Muscle of arm (tissue), 14 donors: ENCODE results near the gene OR52L1. TPM values are rescaled to one million over a fixed set of nuclear protein-coding genes. Genes with fewer than 3 reads are reported as not detected.
"Not testable (repeated sequence)": the region's sequence is repeated elsewhere in the genome, so short reads cannot be mapped to it uniquely, and the experiment has no call there.

ENCODE experiments used
- DNase-seq: peaks from one replicate; pipeline ENCODE4 v3.0.0-alpha.2; 2013
- long read RNA-seq, 11 donors: transcript quantifications; one replicate each; lab custom pipeline, GENCODE V29; 2026
- polyA plus RNA-seq, 12 donors: library from polyadenylated mRNA; unstranded; fragments of 120-200 nt; gene quantifications; one replicate each; pipeline ENCODE4 v1.2.1, GENCODE V29; 2013; ENCODE audit not compliant: insufficient read length in 12 of 12

Gene OR52L1
- not detected for polyA plus RNA-seq
- long read RNA-seq, donor 1: 0 reads
- long read RNA-seq, donor 2: 0 reads
- long read RNA-seq, donor 3: 0 reads
- long read RNA-seq, donor 4: 0 reads
- long read RNA-seq, donor 5: 0 reads
- long read RNA-seq, donor 6: 0 reads
- long read RNA-seq, donor 7: 0 reads
- long read RNA-seq, donor 8: 0 reads
- long read RNA-seq, donor 9: 0 reads
- long read RNA-seq, donor 10: 0 reads
- long read RNA-seq, donor 11: 0 reads

DNA sequence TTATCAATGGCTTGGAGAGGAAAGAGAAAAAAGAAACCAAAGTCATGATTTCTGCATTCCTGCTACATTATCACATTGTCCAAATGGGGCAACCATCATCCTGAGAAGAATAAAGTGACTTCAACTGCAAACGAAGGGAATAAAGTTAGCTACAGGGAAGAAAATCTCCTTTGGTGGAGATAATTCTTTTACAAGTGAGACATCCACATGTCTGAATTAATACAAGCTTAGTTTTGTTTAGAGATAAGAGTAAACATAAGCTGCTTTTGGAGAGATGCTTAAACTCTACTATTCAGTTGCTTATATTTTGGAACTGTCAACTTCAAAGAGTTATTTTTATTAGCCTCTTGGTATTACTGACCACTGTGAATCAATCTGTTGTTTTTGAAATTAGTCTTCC is at the start of gene OR52L1:
Gene OR52L1 (minus strand): TSS at position 101 of the 400 bp plus-strand sequence. CDS start 55 bp downstream, at position 46.
- no peak for DNase-seq

DNA sequence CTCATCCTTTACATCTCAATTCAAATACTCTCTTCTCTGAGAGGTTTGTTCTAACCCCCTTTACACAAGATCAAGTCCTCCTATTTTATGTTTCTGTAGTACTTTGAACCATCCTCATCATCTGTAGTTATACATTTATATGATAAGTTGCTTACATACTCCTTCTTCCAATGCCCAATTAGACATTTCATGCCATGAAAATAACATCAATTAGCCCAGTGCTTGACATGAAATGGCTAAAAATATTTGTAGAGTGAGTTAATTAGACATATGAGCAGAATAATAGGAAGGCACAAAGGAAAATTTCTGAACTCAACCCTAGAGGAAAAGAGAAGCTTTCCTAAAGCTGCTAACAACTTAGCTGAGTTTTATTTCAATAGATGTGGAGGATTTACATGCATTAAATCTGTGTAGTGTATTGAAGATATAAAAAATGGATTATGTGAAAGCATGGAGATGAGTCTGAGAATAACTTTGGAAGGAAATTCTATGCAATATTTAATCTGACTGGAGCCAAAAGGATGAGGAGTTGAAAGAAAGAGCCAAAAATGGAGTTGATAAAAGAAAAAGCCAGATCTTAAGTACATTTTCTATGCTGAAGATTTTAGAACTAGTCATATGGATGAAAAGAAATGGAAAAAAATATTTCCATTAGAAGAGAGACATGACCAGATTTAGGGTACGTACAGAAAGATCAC is 44.1 kb upstream of the OR52L1 start, which contains the start of gene OR56A1:
Gene OR56A1 (minus strand): TSS at position 51 of the 698 bp plus-strand sequence. CDS start 3,066 bp downstream, outside the sequence.
- no peak for DNase-seq

DNA sequence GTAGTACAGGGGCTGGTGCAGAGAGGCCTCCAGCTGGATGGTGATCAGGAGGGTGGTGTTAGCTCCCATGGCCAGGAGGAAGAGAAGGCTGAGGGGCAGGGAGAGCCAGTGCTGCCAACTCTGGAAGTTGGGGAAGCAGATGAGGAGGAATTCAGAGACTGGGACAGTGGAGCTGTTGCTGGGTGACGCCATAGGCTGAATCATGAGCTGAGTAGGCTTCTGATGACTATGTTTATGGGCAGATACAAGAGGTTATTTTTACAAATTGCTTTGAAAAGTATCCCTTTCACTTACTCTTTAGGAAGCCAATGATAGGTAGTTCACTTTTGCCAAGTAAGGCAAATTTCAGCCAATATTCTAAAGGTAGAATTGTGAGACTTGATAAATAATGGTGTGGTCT is 40.7 kb upstream of the OR52L1 start:
- no peak for DNase-seq

DNA sequence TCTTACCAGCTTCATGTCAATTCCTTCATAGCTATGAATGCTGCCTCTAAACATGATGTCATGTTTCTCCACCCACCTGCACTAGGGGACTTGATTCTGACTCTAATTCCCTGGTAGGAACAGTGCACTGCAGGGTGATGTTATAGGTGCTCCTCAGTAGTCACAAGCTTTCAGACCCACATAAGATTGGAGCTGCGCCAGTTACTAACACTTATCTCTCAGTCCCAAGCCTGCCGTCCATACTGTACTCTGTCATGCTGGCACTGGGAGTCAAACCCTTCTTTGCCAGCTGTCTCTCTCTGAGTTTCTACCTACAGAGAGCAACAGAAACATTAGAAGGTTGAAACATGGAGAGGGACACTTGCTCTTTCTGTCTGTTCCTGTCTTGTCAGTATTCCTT is 38.3 kb upstream of the OR52L1 start:
- no peak for DNase-seq

DNA sequence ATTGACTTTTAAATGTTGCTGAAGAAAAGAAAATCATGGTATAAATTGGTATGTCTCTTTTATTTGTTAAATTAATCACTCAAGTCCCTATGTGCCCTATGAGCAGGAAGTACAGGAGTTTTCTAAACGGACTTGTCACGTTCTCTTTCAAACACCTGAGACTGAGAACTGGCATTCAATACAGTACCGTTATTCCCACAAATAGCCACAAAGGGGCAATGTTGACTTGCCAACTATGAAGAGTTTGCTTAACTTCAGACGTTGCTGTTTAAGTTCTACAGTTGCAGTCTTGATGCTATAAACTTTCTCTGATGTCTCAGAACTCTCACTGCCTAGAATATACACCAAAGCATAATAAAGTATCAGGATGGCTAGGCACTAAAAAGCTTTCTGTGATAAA is 36.2 kb upstream of the OR52L1 start:
- peak; percentile 1 for DNase-seq

DNA sequence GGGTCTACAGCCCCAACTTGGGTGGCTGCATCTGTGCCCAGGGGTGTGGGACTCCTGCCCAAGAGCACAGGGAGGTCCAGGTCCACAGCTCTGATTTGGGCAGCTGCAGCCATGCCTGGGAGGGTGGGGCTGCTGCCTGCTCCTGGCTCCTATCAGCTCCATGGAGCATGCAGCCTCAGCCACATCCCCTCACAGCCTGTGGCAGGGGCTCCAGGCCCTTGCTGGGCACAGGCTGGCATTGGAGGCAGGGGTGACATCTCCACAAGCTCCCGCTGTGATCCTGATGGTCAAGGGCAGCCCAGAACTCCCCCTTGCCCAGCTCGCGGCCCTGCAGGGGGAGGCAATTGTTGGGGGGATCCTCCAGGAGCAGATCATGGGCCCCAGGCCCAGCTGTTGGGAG is 26.3 kb upstream of the OR52L1 start:
- DNase-seq: no peak

DNA sequence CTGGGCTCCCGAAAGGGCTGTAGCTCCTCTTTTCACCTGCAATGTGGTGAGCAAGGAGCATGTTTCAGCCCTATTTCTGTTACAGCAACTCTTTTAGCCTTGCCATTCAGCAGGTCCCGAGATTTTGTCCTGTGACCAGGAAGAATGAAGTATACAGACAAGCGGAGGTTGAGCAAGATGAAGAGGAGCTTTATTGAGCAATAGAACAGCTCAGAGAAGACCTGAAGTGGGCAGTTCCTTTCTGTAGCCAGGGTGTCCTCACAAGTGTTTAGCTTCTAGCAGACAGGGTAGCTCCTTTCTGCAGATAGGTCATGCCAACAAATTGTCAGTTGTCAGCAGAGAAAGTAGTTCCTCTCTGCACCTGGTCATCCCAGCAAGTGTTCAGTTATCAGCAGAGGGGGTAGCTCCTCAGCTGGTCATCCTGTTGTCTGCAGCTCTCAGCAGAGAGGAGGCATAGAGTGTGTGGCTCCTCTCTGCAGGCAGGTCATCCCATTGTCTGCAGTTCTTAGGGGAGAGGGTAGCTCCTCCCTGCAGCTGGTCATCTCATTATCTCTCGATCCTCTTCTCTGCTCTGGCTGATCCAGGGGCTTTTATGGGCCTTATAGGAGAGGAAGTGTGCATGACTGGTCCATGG is 25.4 kb upstream of the OR52L1 start:
- DNase-seq: no peak

DNA sequence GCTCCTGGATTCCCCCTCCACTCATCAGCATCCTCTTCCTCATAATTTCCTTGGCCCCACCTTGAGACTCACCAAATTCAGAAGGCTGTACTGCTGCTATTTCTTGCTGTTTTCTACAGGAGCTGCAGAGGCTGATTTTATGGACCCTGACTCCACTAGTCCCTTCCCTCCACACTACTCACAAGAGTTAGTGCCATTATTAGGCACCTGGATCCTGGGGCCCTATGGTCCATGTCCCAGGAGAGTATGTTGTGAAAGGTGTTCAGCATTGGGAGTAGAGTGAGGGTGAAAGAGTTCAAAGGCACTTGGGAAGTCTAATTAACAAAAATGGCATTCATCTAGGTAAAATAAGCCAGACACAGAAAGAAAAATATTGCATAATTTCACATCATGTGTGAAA is 20.1 kb upstream of the OR52L1 start, which contains the start of gene OR56A4:
Gene OR56A4 (minus strand): TSS at position 101 of the 400 bp plus-strand sequence. CDS start 3,954 bp downstream, outside the sequence.
- DNase-seq: no peak

DNA sequence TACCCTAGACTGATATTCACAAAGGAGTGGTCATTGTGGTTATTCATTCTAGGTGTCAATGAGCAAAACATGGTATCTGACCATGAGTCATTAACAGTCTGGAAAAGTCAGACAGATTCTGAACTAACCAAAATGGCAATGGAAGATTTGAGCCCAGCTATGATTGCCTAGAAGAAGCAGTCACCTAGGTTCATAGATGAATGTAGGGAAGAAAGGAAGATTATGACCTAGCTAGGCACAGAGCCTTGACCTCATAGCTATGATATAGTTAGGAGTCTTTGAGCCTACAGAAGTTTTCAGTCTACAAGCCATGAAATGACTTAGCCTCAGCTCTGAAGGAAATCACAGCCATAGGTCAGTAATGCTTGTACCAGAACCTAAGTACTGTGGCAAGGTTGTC is 19.6 kb upstream of the OR52L1 start:
- DNase-seq: no peak

DNA sequence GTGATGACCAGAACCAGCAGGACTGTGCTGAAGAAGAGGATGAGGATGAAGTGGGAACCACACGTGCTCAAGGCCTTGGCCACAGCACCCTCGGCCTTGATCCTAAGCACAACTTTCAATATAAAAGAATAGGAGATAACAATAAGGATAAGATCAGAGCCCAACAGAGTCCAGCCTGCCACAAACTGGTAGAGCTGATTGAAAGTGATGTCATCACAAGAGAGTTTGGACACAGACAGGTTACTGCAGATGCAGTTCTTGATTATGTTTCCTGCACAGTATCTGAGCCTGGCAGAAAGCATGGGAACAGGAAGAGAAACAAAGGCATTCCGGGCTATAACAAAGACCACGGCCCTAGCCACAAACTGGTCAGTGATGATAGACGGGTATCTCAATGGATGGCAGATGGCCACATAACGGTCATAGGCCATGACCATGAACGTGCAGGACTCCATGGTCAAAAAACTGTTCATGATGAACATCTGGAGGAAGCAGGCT is 15.5 kb upstream of the OR52L1 start:
- DNase-seq: no peak

DNA sequence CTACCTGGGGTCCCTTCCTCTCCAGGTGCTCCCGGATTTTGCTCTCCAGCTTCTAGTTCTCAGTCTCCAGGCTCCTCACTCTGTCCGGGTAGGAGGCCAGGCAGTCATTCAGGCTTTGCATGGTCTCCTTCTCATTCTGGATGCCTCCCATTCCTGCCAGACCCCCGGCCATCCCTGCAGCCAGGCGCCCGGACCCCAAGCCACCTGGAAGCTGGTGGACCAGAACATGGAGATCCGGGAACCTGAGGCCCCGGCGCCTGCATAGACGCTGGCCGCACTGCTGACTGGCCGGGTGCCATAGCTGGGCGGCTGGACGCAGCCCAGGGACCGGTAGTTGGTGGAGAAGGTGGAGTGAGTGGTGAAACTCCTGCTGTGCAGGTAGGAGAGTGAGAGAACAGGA is 8.0 kb upstream of the OR52L1 start:
- DNase-seq: no peak

DNA sequence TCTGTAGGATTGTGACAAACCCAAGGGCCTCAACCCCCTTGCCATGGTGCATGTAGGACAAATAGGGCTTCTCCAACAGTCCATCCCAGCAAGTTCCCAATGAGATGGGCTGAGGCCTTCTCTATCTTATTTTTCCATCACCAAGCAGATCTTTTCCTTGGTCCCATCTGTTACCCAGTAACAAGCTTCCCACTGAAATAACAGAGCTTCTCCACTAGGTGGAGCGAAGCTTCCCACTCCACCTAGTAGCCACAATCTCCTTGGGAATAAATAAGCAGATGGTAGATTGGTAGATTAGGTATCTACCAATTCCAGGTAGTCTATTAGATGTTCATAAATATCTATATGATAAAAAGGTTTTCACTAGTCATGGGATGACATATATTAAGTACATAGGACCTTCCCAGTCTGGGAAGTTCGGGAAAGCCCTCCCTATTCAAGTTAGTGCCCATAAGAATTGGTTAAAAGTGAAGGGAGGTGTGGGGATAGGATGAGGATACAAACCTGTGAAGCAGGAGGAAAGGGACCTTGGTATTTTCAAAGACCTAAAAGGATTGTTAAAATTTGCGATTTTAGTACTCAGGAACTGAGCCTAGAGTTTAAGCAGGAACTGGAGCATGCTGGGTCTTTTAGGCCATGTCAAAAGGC is 5.9 kb upstream of the OR52L1 start:
- DNase-seq: no peak

DNA sequence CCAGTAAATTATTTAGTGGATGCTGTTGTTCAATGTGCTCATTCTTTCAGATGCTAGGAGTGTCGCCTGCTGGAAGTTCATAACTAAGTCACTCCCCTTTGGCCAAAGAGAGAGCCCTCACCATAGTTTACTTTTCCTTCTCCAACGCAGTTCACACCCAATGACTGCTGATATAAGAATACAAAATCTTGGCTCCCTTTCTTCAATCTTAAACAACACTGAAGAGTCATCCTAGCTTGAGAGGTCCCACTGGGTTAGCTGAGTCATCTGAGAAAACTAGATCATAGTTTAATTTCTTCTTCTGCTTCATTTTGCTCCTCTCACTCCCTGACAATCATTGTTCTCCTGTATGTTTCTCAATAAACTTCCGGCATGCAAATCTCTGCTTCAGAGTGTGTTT is 5.4 kb upstream of the OR52L1 start:
- no peak for DNase-seq

DNA sequence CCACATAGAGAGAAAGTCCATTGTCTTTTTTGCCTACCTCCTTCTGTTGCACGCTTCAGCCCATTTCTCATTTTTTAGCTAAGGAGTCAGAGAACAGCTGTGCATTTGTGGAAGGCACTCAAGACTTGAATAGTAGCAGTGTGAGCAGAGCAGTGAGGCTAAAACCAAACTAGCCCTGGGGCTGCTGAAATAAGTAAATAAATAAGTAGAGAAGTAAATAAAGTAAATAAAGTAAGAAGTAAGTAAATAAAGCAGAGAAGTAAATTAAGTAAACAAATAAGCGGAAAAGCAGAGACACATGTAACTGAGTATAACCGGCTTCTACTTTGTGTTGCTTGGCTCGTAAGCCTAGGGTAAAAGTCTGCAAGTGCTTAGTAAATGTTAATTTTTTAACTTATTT is 2.4 kb upstream of the OR52L1 start:
- no peak for DNase-seq

DNA sequence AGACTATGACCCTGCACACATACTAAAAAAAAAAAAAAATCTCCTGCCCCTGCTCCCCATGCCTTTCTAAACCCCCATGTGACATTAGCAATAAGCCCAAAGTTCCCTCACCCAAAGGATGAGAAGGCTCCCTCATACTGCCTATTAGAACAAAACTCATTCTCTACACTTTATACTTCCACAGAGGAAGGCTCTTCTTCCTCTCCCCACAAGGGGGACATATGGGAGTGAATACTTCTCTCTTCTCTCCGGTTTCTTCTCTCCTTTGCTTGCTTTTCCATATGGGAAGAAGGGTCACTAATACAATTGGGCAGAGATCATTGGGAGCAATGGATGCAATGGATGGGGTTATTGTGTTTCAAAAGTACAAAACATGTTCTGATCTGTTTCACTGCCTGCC is 3.3 kb downstream of the OR52L1 start:
- DNase-seq: no peak

DNA sequence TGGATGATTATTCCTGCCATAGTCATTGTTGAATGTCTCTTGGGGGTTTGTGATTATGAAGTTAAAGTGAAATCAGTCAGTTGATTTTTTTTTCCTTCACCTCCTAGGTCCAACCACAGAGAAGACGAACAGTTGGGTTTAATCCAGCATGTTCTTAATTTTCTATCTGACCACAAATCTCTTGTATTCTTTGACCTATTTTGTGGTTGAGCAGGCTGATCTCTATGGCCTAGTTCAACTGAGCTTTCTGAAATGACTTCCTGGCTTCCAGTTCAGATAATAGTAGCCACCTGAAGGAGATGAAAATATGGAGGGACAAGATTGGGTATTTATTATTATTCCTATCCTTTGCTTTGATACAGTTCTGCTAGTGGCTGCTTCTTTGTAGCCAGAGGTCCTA is 13.3 kb downstream of the OR52L1 start:
- DNase-seq: no peak

DNA sequence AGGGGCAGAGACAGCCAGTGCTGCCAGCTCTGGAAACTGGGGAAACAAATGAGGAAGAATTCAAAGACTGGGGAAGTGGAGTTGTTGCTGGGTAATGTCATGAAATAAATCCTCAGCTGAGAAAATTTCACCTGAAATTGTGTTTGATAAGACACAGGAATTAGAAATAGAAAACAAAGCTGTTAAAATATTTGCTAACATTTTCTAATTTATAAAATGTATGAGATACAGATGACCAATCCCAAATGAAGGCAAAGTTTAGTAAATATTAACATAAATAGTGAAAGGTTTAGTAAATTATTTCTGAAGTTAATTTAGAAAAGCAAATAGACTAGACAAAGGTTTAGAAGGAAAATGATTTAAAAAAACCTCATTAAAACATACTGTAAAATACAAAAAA is 18.4 kb downstream of the OR52L1 start, which contains the start of gene OR56A5:
Gene OR56A5 (minus strand): TSS at position 101 of the 400 bp plus-strand sequence. CDS start 0 bp downstream, at position 101.
- no peak for DNase-seq

DNA sequence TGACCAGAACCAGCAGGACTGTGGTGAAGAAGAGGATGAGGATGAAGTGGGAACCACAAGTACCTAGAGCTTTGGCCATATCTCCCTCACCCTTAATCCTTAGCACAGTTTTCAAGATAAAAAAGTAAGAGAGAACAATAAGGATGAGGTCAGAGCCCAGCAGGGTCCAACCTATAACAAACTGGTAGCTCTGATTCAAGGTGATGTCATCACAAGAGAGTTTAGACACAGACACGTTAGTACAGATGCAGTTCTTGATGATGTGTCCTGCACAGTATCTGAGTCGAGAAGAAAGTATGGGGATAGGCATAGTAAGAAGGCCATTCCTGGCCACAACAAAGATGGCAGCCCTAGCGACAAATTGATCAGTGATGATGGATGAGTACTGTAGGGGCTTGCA is 19.1 kb downstream of the OR52L1 start:
- DNase-seq: no peak

DNA sequence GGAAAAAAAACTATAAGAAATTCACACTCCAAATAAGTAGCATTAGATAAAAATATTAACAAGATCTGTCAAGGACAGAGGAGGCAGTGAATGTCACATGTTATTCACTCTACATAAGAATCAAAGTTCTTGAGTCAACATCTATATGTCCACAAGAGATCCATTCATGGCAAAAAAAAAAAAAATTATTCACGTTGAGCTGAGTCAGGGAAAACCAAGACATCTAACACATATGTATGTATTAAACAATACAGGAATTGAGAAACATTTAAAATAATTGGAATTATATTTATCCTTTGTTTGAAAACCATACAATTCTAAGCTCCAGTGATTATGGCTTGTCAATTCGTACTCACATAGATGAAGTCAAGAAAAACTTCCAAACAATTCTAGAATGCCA is 19.8 kb downstream of the OR52L1 start:
- no peak for DNase-seq

DNA sequence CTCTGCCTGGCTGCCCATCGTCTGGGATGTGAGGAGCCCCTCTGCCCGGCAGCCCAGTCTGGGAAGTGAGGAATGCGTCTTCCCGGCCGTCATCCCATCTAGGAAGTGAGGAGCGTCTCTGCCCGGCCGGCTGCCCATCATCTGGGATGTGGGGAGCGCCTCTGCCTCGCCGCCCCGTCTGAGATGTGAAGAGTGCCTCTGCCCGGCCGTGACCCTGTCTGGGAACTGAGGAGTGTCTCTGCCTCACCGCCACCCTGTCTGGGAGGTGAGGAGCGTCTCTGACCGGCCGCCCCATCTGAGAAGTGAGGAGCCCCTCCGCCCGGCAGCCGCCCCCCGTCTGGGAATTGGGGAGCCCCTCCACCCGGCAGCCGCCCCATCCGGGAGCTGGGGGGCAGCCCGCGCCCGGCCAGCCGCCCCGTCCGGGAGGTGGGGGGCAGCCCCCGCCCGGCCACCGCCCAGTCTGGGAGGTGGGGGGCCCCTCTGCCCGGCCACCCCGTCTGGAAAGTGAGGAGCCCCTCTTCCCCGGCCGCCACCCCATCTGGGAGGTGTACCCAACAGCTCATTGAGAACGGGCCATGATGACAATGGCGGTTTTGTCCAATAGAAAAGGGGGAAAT is 26.0 kb downstream of the OR52L1 start:
- not testable (repeated sequence) for DNase-seq

DNA sequence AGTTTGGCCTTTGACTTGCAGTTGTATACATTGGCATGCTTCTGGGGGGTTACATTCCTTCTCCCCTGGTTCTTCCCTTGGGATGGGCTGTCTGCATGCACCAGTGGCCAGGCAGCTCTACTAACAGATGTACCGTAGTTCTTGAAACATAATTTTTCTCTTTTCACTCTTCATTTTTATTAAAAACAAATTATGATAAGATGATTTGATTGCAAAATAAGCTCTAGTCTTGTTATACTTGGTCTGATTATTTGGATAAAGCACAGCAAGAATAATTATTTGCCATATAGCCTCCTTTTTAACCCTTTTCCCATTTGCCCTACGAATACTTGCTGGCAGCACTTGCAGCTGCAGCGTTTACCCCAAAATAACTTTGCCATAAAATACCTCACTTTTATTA is 31.2 kb downstream of the OR52L1 start:
- no peak for DNase-seq

DNA sequence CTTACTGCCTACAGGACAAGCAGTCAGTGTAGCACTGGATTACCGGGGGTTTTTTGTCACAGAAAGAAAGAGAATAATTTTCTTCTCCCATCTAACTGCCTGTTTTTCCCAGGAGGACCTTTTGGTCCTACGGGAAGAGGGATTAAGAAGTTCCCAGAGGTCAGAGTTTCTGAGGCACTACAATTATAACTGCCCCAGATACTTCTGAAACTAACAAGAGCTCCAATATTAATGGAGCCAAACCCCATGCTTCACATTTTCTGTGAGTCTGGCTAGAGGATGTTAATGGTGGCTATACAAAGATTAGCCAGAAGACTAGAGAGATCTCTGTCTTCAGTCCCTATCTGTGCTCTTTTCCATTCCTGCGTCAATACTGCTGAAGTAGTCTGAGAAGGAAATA is 44.8 kb downstream of the OR52L1 start, which contains the start of gene OR56A3:
Gene OR56A3 (plus strand): TSS at position 301 of the 400 bp plus-strand sequence. CDS start 5,096 bp downstream, outside the sequence.
- DNase-seq: no peak
